Measurements from ENCODE around the gene SMYD3.

SMYD3 gene

GRCh38 chr1:246338098-246338497, 169.0 kb downstream of the SMYD3 start:
- no peak for DNase-seq (ENCODE audit: low read depth in 1 of 2, low spot score in 1 of 2)
- TF ChIP-seq SPI1 (IDR thresholded peaks at IDR 0.05; ENCODE audit: borderline replicate concordance, low read depth) (no peak), CTCF (IDR thresholded peaks at IDR 0.05; ENCODE audit: insufficient read depth, low read length) (no peak), REST (IDR thresholded peaks at IDR 0.05; ENCODE audit: insufficient replicate concordance, low read depth) (no peak), POLR2AphosphoS5 (IDR thresholded peaks at IDR 0.05; ENCODE audit: low read depth) (no peak), GABPA (IDR thresholded peaks at IDR 0.05; ENCODE audit: low read depth) (no peak)

GRCh38 chr1:246335151-246335550, 171.9 kb downstream of the SMYD3 start:
- Histone ChIP-seq H3K27ac (replicated peaks) (no peak overlapping the region), H3K4me3 (replicated peaks; ENCODE audit: insufficient read depth, low read length) (no peak overlapping the region), H3K27me3 (ENCODE audit: insufficient read depth, poor library complexity, severe bottlenecking) (no peaks in the 10 kb centered on the region)
- DNase-seq (ENCODE audit: low read depth in 1 of 2, low spot score in 1 of 2) = no peak
- no peak for TF ChIP-seq CTCF (IDR thresholded peaks at IDR 0.05; ENCODE audit: insufficient read depth, low read length)
- TF ChIP-seq SPI1 (IDR thresholded peaks at IDR 0.05; ENCODE audit: borderline replicate concordance, low read depth) = no peak

More at GRCh38 chr1:246338098-246338497, 169.0 kb downstream of the SMYD3 start:
- no peak overlapping the region for H3K4me3 ChIP-seq (replicated peaks; ENCODE audit: insufficient read depth, low read length)
- no peaks in the 10 kb centered on the region for H3K27me3 ChIP-seq (ENCODE audit: insufficient read depth, poor library complexity, severe bottlenecking)
- no peak overlapping the region for H3K27ac ChIP-seq (replicated peaks)

GRCh38 chr1:246333855-246334254, 173.2 kb downstream of the SMYD3 start:
- no peaks in the 10 kb centered on the region for H3K27me3 ChIP-seq (ENCODE audit: insufficient read depth, poor library complexity, severe bottlenecking)
- no peak overlapping the region for H3K4me3 ChIP-seq (replicated peaks; ENCODE audit: insufficient read depth, low read length)
- H3K27ac ChIP-seq (replicated peaks) = no peak overlapping the region
- TF ChIP-seq GABPA (IDR thresholded peaks at IDR 0.05; ENCODE audit: low read depth) (no peak), SPI1 (IDR thresholded peaks at IDR 0.05; ENCODE audit: borderline replicate concordance, low read depth) (no peak), POLR2AphosphoS5 (IDR thresholded peaks at IDR 0.05; ENCODE audit: low read depth) (no peak), REST (IDR thresholded peaks at IDR 0.05; ENCODE audit: insufficient replicate concordance, low read depth) (no peak), CTCF (IDR thresholded peaks at IDR 0.05; ENCODE audit: insufficient read depth, low read length) (no peak)
- DNase-seq (ENCODE audit: low read depth in 1 of 2, low spot score in 1 of 2) = no peak

GRCh38 chr1:246332078-246332477, 175.0 kb downstream of the SMYD3 start:
- Histone ChIP-seq H3K27me3 (ENCODE audit: insufficient read depth, poor library complexity, severe bottlenecking) (no peaks in the 10 kb centered on the region), H3K27ac (replicated peaks) (no peak overlapping the region), H3K4me3 (replicated peaks; ENCODE audit: insufficient read depth, low read length) (no peak overlapping the region)
- TF ChIP-seq POLR2AphosphoS5 (IDR thresholded peaks at IDR 0.05; ENCODE audit: low read depth) = no peak
- no peak for TF ChIP-seq GABPA (IDR thresholded peaks at IDR 0.05; ENCODE audit: low read depth)
- TF ChIP-seq CTCF (IDR thresholded peaks at IDR 0.05; ENCODE audit: insufficient read depth, low read length) = no peak
- no peak for TF ChIP-seq REST (IDR thresholded peaks at IDR 0.05; ENCODE audit: insufficient replicate concordance, low read depth)
- TF ChIP-seq SPI1 (IDR thresholded peaks at IDR 0.05; ENCODE audit: borderline replicate concordance, low read depth) = no peak
- DNase-seq (ENCODE audit: low read depth in 1 of 2, low spot score in 1 of 2) = no peak
